BJ (cell line): ENCODE results near the gene PGM3. TPM values are rescaled to one million over a fixed set of nuclear protein-coding genes. Genes with fewer than 3 reads are reported as not detected.

ENCODE experiments used
- CTCF ChIA-PET: fragments of 350-600 bp; formaldehyde crosslinking; extraction: SDS; loops from one replicate; lab custom pipeline; 2021; ENCODE audit warnings: antibody characterized with exemption, inconsistent platforms; lab: Yijun Ruan, JAX
- POLR2A ChIA-PET: fragments of 300-600 bp; sonication (Branson Sonifier 250); formaldehyde crosslinking; extraction: SDS; loops from one replicate; lab custom pipeline; 2021; ENCODE audit warnings: antibody characterized with exemption; lab: Charles Lee
- DNase-seq: peaks from one replicate; pipeline ENCODE4 v3.0.0-alpha.2; 2011; ENCODE audit warnings: low read depth
- H3K27me3 ChIP-seq: 2 replicates; pipeline ENCODE4 v1.6.0; 2011; ENCODE audit warnings: low read length; ENCODE audit not compliant: control insufficient read depth, insufficient read depth
- H3K36me3 ChIP-seq: 2 replicates; pipeline ENCODE4 v1.5.1; 2011; ENCODE audit warnings: low read length; ENCODE audit not compliant: control insufficient read depth, insufficient read depth
- H3K4me3 ChIP-seq: 2 replicates; pipeline ENCODE4 v1.5.1; 2011; ENCODE audit warnings: low read depth, mild to moderate bottlenecking, control low read depth, low read length
- polyA plus RNA-seq: library from polyadenylated mRNA; depleted of rRNA; stranded (reverse); fragments of >200 nt; gene quantifications from 2 replicates; pipeline ENCODE4 v1.2.3, GENCODE V29; 2011
- TF ChIP-seq, protein P1 (sequence below): IDR thresholded peaks from 2 replicates; pipeline ENCODE4 v1.5.1; 2011; ENCODE audit warnings: low read depth, mild to moderate bottlenecking, control low read depth, inconsistent platforms, low read length, moderate library complexity; ENCODE audit not compliant: insufficient read depth

Gene PGM3
- polyA plus RNA-seq, 1 experiment: 74.4 TPM

DNA sequence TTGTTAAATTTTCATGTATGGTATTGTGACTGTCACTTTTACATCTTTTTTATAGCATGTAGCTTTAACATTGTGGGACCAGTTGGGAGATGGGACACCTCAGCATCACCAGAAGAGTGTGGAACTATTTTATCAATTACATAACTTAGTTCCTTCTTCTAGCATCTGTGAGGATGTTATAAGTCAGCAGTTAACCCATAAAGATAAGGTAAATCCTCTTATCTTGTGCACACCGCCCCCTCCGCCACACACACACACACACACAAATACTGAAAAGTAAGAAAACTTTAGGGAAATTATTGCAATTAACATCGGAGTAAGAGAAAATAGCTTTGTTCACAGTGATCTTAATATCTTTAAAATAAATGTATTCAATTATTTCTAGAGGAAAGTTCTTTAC lies 60.9 kb downstream of the PGM3 start:
- DNase-seq: no peak
- no peak overlapping the region for H3K4me3 ChIP-seq
- ChIA-PET CTCF (interaction anchor here (0.6 to 4.1 kb wide), 2 partner anchors 12 to 66 kb away, joined by 3 to 21 read pairs; partner anchors contain the start of genes DOP1A and UBE3D), POLR2A (no interaction called here)
- TF ChIP-seq, protein P1, sequence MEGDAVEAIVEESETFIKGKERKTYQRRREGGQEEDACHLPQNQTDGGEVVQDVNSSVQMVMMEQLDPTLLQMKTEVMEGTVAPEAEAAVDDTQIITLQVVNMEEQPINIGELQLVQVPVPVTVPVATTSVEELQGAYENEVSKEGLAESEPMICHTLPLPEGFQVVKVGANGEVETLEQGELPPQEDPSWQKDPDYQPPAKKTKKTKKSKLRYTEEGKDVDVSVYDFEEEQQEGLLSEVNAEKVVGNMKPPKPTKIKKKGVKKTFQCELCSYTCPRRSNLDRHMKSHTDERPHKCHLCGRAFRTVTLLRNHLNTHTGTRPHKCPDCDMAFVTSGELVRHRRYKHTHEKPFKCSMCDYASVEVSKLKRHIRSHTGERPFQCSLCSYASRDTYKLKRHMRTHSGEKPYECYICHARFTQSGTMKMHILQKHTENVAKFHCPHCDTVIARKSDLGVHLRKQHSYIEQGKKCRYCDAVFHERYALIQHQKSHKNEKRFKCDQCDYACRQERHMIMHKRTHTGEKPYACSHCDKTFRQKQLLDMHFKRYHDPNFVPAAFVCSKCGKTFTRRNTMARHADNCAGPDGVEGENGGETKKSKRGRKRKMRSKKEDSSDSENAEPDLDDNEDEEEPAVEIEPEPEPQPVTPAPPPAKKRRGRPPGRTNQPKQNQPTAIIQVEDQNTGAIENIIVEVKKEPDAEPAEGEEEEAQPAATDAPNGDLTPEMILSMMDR: no peak
- no peaks in the 10 kb centered on the region for H3K27me3 ChIP-seq
- H3K36me3 ChIP-seq: peaks cover 3% of the 10 kb centered on the region

DNA sequence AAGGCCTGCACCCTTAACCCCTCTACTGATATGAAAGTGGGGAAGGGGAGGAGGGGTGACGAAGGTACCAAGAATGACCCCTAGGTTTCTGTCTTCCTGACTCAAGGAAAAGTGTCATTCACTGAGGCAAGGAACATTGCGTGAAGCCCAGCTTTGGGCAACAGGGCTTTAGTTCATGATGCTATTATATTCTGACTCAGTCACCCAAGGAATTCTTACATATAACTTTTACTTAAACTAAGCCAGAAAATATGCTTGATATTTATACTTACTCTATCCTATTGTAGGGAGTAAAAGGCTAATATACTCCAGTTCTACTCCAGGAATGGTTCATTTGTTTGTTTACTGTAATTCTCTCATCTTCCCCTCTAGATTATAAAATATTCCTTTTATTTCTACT lies 65.1 kb downstream of the PGM3 start:
- ChIA-PET CTCF (no interaction called here), POLR2A (no interaction called here)
- no peaks in the 10 kb centered on the region for H3K27me3 ChIP-seq
- TF ChIP-seq, protein P1: no peak
- no peak overlapping the region for H3K4me3 ChIP-seq
- H3K36me3 ChIP-seq: peaks cover 5% of the 10 kb centered on the region; the same call in 1 of the 2 replicates
- DNase-seq: no peak

DNA sequence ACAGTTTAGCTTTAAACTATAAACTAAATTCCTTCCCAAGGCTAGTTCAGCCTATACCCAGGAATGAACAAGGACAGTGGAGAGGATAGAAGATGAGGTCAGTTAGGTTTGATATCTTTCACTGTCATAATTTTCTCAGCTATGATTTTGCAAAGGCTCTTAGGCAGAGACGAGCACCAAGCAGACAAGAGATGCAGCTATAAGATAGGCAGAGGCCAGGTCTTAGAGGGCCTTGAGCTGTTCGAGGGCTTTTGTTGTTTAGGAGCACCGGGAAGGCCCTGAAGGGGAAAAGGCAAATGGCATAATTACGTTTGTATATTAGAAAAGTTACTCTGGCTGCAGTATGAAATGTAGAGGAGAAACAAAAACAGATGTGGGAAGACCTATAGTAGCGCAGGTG lies 65.8 kb downstream of the PGM3 start:
- peaks cover 5% of the 10 kb centered on the region; the same call in 1 of the 2 replicates for H3K36me3 ChIP-seq
- ChIA-PET POLR2A (no interaction called here), CTCF (interaction anchor here (0.8 kb wide), 1 partner anchor 60 kb away, joined by 3 read pairs; the partner anchor contains the start of gene DOP1A)
- H3K27me3 ChIP-seq: no peaks in the 10 kb centered on the region
- TF ChIP-seq, protein P1: no peak
- H3K4me3 ChIP-seq: no peak overlapping the region
- DNase-seq: no peak

DNA sequence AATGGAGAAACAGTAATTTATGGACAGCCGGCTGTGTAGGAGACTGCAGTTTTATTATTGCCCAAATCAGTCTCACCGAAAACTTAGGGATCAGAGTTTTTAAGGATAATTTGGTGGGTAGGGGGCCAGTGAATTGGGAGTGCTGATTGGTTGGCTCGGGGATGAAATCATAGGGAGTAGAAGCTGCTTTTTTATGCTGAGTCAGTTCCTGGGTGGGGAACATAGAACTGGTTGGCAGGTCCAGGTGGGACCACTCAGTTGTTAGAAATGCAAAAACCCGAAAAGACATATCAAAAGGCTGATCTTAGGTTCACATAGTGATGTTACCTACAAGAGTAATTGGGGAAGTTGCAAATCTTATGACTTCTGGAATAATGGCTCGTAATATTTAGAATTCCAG lies 66.3 kb downstream of the PGM3 start:
- H3K4me3 ChIP-seq: no peak overlapping the region
- peaks cover 5% of the 10 kb centered on the region; the same call in 1 of the 2 replicates for H3K36me3 ChIP-seq
- TF ChIP-seq, protein P1: no peak
- no peaks in the 10 kb centered on the region for H3K27me3 ChIP-seq
- POLR2A ChIA-PET: no interaction called here
- DNase-seq: no peak
- CTCF ChIA-PET: interaction anchor here (0.8 kb wide), 1 partner anchor 60 kb away, joined by 3 read pairs; the partner anchor contains the start of gene DOP1A

DNA sequence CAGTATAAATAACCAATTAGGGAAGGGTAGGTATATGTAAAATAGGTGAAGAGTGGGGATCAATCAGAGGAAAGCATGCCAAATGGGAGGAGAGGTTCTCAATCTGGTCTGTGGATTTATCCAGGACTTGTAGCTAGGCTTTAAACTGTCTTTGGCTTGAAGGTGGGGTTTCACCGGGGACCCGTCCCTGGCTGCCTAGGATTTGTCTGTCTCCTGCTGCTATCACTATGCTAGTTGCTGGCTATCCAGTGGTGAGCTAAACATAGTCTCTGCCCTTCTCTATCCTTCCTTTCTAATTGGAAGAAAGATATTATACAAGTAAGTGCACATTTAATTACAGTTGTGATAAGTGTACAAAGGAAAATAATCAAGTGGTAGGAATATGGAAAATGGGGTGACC lies 66.8 kb downstream of the PGM3 start:
- H3K4me3 ChIP-seq: no peak overlapping the region
- H3K36me3 ChIP-seq: peaks cover 5% of the 10 kb centered on the region; the same call in 1 of the 2 replicates
- ChIA-PET CTCF (no interaction called here), POLR2A (no interaction called here)
- no peak for DNase-seq
- TF ChIP-seq, protein P1: no peak
- H3K27me3 ChIP-seq: no peaks in the 10 kb centered on the region
